ENCODE results near the gene SPAG6. TPM values are rescaled to one million over a fixed set of nuclear protein-coding genes. Genes with fewer than 3 reads are reported as not detected.
"Not testable (repeated sequence)": the region's sequence is repeated elsewhere in the genome, so short reads cannot be mapped to it uniquely, and the experiment has no call there.

SPAG6 gene
- total and polyA plus RNA-seq, 2 donors, result 0.24 to 1.0 TPM

DNA sequence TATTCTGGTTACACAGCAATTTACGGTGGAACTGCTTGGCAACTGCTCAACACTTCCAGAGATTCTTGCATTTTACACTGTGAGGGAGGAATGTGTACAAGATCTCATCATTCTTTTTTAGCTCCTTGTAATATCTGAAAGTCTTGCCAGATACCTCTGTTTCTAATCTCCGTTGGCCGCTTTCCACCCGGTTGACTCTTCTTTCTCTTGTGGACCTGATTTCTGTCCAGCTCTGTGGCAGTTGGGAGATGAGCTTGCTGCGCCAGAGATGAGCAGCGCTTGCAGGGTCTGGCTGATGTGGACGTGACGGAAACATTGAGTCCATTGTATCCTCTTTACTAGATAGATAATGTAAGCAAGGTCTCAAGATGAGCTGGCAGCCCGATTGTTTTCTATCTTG, 27.6 kb downstream of the SPAG6 start:
- WGBS, result 96% methylated on average over 9 of the region's 9 CpGs
- H3K9me3 ChIP-seq (ENCODE audit: control insufficient read depth in 2 of 2, insufficient read depth in 1 of 2, low read length in 1 of 2), result no peaks in the 10 kb centered on the region
- no peak for DNase-seq (ENCODE audit: low read depth in 6 of 9, low spot score in 9 of 9)

DNA sequence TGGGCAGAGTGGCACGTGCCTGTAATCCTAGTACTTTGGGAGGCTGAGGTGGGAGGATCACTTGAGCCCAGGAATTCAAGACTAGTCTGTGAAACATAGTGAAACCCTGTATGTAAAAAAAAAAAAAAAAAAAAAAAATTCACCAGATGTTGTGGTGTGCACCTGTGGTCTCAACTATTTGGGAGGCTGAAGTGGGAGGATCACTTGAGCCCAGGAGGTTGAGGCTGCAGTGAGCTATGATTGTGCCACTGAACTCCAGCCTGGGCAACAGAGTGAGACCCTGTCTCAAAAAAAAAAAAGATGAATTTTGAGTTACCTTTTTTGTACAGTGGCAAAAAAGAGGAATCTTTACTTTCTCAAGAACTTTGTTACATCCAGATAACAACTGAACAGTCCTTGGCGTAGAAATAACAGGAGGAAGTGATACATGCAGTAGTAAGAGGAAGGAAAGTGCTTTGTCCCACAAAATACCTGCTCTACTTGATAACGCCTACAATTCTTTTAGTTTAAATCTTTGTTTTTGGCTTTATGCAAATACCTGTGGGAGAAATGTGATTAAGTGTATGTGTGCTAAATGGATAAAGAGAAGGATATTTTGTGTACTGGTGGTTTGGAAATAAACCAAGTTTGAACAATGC, 29.3 kb downstream of the SPAG6 start:
- no peak for DNase-seq (ENCODE audit: low read depth in 6 of 9, low spot score in 9 of 9)
- H3K27ac ChIP-seq (ENCODE audit: low read depth in 1 of 2, low read length in 1 of 2), result no peak overlapping the region
- no peaks in the 10 kb centered on the region for H3K27me3 ChIP-seq (ENCODE audit: control insufficient read depth in 2 of 2, insufficient read depth in 1 of 2, low read length in 1 of 2)
- 71% methylated on average over 3 of the region's 3 CpGs for WGBS
- H3K9me3 ChIP-seq (ENCODE audit: control insufficient read depth in 2 of 2, insufficient read depth in 1 of 2, low read length in 1 of 2), result no peaks in the 10 kb centered on the region
- H3K36me3 ChIP-seq (ENCODE audit: control insufficient read depth in 2 of 2, insufficient read depth in 2 of 2, low read length in 1 of 2), result no peaks in the 10 kb centered on the region
- H3K4me1 ChIP-seq (ENCODE audit: control insufficient read depth in 2 of 2, insufficient read depth in 2 of 2, low read length in 2 of 2), result peaks cover 9% of the 10 kb centered on the region in 2 donors
- no peak overlapping the region for H3K4me3 ChIP-seq (ENCODE audit: low read length in 2 of 2)

More for the DNA sequence above, 27.6 kb downstream of the SPAG6 start:
- H3K27me3 ChIP-seq (ENCODE audit: control insufficient read depth in 2 of 2, insufficient read depth in 1 of 2, low read length in 1 of 2), result no peaks in the 10 kb centered on the region
- H3K4me1 ChIP-seq (ENCODE audit: control insufficient read depth in 2 of 2, insufficient read depth in 2 of 2, low read length in 2 of 2), result peaks cover 0 to 2% of the 10 kb centered on the region in 2 donors
- H3K36me3 ChIP-seq (ENCODE audit: control insufficient read depth in 2 of 2, insufficient read depth in 2 of 2, low read length in 1 of 2), result no peaks in the 10 kb centered on the region
- H3K27ac ChIP-seq (ENCODE audit: low read depth in 1 of 2, low read length in 1 of 2), result no peak overlapping the region
- H3K4me3 ChIP-seq (ENCODE audit: low read length in 2 of 2), result no peak overlapping the region

DNA sequence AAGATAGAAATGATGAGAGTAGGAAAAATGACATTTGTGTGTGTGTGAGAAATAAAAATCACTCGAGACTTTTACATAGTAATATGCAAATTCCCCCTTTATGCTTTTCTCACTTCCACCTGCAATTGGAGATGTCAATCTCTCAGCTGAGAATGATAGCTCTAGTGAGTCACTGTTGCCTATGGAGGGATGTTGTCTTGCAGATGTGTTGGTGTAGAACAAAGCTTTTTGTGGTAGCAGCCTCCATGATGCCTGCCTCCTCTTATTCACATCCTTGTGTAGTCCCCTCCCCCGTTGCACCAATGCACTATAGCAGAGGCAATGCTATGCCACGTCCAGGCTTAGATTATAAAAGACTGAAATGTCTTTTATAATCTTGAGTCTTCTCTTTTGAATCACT, 33.8 kb downstream of the SPAG6 start:
- H3K4me1 ChIP-seq (ENCODE audit: control insufficient read depth in 2 of 2, insufficient read depth in 2 of 2, low read length in 2 of 2), result peaks cover 7 to 9% of the 10 kb centered on the region in 2 donors
- no peak overlapping the region for H3K4me3 ChIP-seq (ENCODE audit: low read length in 2 of 2)
- no peaks in the 10 kb centered on the region for H3K36me3 ChIP-seq (ENCODE audit: control insufficient read depth in 2 of 2, insufficient read depth in 2 of 2, low read length in 1 of 2)
- peak; percentile 9 to 69 (median 36) for DNase-seq (ENCODE audit: low read depth in 6 of 9, low spot score in 9 of 9)
- 57% methylated on average over 3 of the region's 3 CpGs for WGBS
- no peak overlapping the region for H3K27ac ChIP-seq (ENCODE audit: low read depth in 1 of 2, low read length in 1 of 2)
- H3K9me3 ChIP-seq (ENCODE audit: control insufficient read depth in 2 of 2, insufficient read depth in 1 of 2, low read length in 1 of 2), result no peaks in the 10 kb centered on the region
- no peaks in the 10 kb centered on the region for H3K27me3 ChIP-seq (ENCODE audit: control insufficient read depth in 2 of 2, insufficient read depth in 1 of 2, low read length in 1 of 2)

DNA sequence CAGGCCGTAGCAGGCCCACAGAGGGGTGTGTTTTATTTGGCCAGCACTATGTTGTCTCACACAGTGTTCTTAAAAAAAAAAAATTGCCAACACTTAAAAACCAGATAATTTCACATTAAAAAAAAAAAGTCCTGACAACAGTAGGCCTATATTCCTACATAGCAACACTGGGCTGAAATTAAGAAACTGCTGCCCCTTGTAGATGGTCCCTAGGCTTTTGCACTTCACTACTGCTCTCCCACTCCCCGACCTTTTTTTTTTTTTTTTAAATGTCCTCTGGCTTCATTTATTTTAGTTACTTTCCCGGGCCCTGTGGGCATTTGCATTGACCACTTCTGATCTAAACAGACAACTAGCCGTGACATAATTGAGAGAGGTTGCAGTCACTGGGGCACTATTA, 36.0 kb downstream of the SPAG6 start:
- H3K27ac ChIP-seq (ENCODE audit: low read depth in 1 of 2, low read length in 1 of 2), result no peak overlapping the region
- 97% methylated on average over 4 of the region's 4 CpGs for WGBS
- no peaks in the 10 kb centered on the region for H3K27me3 ChIP-seq (ENCODE audit: control insufficient read depth in 2 of 2, insufficient read depth in 1 of 2, low read length in 1 of 2)
- peaks cover 7 to 9% of the 10 kb centered on the region in 2 donors for H3K4me1 ChIP-seq (ENCODE audit: control insufficient read depth in 2 of 2, insufficient read depth in 2 of 2, low read length in 2 of 2)
- H3K36me3 ChIP-seq (ENCODE audit: control insufficient read depth in 2 of 2, insufficient read depth in 2 of 2, low read length in 1 of 2), result no peaks in the 10 kb centered on the region
- H3K9me3 ChIP-seq (ENCODE audit: control insufficient read depth in 2 of 2, insufficient read depth in 1 of 2, low read length in 1 of 2), result no peaks in the 10 kb centered on the region
- DNase-seq (ENCODE audit: low read depth in 6 of 9, low spot score in 9 of 9), result no peak
- no peak overlapping the region for H3K4me3 ChIP-seq (ENCODE audit: low read length in 2 of 2)

DNA sequence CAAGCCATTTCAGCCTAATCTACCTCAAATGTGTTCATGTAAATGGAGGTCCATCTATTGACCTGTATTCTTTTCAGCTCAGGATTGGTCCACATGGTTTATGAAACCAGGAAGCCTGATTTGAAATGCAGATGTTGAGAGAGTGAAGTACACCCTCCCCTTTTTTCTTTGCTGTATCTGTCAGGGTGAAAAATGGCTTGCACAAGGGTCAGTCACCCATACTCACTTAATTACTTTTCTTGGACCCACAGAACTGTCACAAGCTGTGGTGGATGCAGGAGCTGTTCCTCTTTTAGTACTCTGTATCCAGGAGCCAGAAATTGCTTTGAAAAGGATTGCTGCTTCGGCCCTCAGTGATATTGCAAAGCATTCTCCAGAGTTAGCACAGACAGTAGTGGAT, 41.2 kb downstream of the SPAG6 start:
- no peaks in the 10 kb centered on the region for H3K9me3 ChIP-seq (ENCODE audit: control insufficient read depth in 2 of 2, insufficient read depth in 1 of 2, low read length in 1 of 2)
- 93% methylated on average over 1 of the region's 1 CpG for WGBS

DNA sequence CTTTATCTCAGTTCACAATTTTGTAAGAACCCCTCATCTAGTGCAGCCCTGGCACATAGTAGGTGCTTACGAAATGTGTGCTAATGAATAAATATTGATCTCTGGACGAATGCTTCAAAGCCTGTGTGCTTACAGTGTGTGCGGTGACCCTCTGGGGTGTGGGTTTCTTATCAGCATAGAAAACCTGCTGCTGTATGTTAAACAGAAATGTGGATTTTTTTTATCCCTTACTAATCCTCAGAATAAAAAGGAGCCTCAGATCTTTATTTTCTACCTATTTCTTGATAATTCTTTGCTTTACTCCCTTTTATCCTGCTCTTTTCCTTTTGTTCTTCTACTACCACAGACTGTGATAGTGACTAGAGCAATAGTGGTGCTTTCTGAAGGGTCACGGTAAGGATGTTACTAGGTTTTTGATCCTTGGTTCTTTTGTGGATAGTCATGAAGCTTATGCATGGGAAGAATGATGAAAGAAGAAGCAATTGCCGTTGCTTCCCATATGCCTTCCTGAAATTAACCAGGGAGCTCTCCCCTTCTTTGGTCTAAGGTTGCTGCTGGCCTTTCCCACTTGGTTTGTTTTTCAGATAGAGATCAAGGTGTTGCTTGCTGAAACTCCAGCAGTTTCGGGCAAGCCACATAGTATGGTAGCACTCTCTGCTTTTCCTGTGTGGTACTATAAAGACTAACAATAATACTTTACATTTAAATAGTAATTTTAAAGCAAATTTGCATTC, 44.7 kb downstream of the SPAG6 start:
- Histone ChIP-seq H3K27ac (ENCODE audit: low read depth in 1 of 2, low read length in 1 of 2) (no peak overlapping the region), H3K36me3 (ENCODE audit: control insufficient read depth in 2 of 2, insufficient read depth in 2 of 2, low read length in 1 of 2) (no peaks in the 10 kb centered on the region), H3K27me3 (ENCODE audit: control insufficient read depth in 2 of 2, insufficient read depth in 1 of 2, low read length in 1 of 2) (no peaks in the 10 kb centered on the region), H3K4me3 (ENCODE audit: low read length in 2 of 2) (no peak overlapping the region), H3K4me1 (ENCODE audit: control insufficient read depth in 2 of 2, insufficient read depth in 2 of 2, low read length in 2 of 2) (no peaks in the 10 kb centered on the region), H3K9me3 (ENCODE audit: control insufficient read depth in 2 of 2, insufficient read depth in 1 of 2, low read length in 1 of 2) (no peaks in the 10 kb centered on the region)
- WGBS, result 95% methylated on average over 6 of the region's 6 CpGs
- DNase-seq (ENCODE audit: low read depth in 6 of 9, low spot score in 9 of 9), result no peak

More for the DNA sequence above, 41.2 kb downstream of the SPAG6 start:
- Histone ChIP-seq H3K27ac (ENCODE audit: low read depth in 1 of 2, low read length in 1 of 2) (no peak overlapping the region), H3K27me3 (ENCODE audit: control insufficient read depth in 2 of 2, insufficient read depth in 1 of 2, low read length in 1 of 2) (no peaks in the 10 kb centered on the region), H3K36me3 (ENCODE audit: control insufficient read depth in 2 of 2, insufficient read depth in 2 of 2, low read length in 1 of 2) (no peaks in the 10 kb centered on the region), H3K4me3 (ENCODE audit: low read length in 2 of 2) (no peak overlapping the region), H3K4me1 (ENCODE audit: control insufficient read depth in 2 of 2, insufficient read depth in 2 of 2, low read length in 2 of 2) (no peaks in the 10 kb centered on the region)
- no peak for DNase-seq (ENCODE audit: low read depth in 6 of 9, low spot score in 9 of 9)

DNA sequence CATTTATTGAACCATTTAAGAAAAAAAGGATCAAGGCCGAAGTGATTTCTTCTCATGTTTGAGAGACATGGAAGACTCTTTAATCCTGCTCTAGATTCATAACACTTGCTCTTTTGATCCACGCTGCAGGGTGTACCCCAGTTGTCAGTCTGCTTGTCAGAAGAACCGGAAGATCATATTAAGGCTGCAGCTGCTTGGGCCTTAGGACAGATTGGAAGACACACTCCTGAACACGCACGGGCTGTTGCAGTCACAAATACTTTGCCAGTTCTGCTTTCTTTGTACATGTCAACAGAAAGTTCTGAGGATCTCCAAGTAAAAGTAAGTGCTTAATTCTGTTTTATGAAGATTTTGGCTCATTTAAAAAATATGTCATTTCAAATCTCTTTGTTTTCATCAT, 46.3 kb downstream of the SPAG6 start:
- DNase-seq (ENCODE audit: low read depth in 6 of 9, low spot score in 9 of 9), result peak in 1 of 9 donors; percentile 12
- Histone ChIP-seq H3K36me3 (ENCODE audit: control insufficient read depth in 2 of 2, insufficient read depth in 2 of 2, low read length in 1 of 2) (no peaks in the 10 kb centered on the region), H3K4me3 (ENCODE audit: low read length in 2 of 2) (no peak overlapping the region), H3K9me3 (ENCODE audit: control insufficient read depth in 2 of 2, insufficient read depth in 1 of 2, low read length in 1 of 2) (no peaks in the 10 kb centered on the region), H3K27me3 (ENCODE audit: control insufficient read depth in 2 of 2, insufficient read depth in 1 of 2, low read length in 1 of 2) (no peaks in the 10 kb centered on the region), H3K4me1 (ENCODE audit: control insufficient read depth in 2 of 2, insufficient read depth in 2 of 2, low read length in 2 of 2) (no peaks in the 10 kb centered on the region), H3K27ac (ENCODE audit: low read depth in 1 of 2, low read length in 1 of 2) (no peak overlapping the region)
- WGBS, result 97% methylated on average over 5 of the region's 5 CpGs

DNA sequence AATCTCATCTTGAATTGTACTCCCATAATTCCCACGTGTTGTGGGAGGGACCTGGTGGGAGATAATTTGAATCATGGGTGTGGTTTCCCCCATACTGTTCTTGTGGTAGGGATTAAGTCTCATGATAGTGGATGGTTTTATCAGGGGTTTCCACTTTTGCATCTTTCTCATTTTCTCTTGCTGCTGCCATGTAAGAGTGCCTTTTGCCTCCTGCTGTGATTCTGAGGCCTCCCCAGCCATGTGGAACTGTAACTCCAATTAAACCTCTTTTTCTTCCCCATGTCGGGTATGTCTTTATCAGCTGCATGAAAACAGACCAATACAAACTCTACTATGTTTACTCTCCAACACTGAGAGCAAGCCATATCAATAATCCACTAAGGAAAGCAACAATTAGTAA, 50.9 kb downstream of the SPAG6 start:
- not testable (repeated sequence) for H3K4me3 ChIP-seq (ENCODE audit: low read length in 2 of 2)

DNA sequence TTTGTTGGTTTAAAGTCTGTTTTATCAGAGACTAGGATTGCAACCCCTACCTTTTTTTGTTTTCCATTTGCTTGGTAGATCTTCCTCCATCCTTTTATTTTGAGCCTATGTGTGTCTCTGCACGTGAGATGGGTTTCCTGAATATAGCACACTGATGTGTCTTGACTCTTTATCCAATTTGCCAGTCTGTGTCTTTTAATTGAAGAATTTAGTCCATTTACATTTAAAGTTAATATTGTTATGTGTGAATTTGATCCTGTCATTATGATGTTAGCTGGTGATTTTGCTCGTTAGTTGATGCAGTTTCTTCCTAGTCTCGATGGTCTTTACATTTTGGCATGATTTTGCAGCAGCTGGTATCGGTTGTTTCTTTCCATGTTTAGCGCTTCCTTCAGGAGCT, 61.6 kb downstream of the SPAG6 start:
- not testable (repeated sequence) for H3K27ac ChIP-seq (ENCODE audit: low read depth in 1 of 2, low read length in 1 of 2); H3K4me3 ChIP-seq (ENCODE audit: low read length in 2 of 2); H3K9me3 ChIP-seq (ENCODE audit: control insufficient read depth in 2 of 2, insufficient read depth in 1 of 2, low read length in 1 of 2); H3K27me3 ChIP-seq (ENCODE audit: control insufficient read depth in 2 of 2, insufficient read depth in 1 of 2, low read length in 1 of 2); H3K4me1 ChIP-seq (ENCODE audit: control insufficient read depth in 2 of 2, insufficient read depth in 2 of 2, low read length in 2 of 2); H3K36me3 ChIP-seq (ENCODE audit: control insufficient read depth in 2 of 2, insufficient read depth in 2 of 2, low read length in 1 of 2); DNase-seq (ENCODE audit: low read depth in 6 of 9, low spot score in 9 of 9)
- WGBS, result 100% methylated on average over 1 of the region's 5 CpGs

More for the DNA sequence above, 50.9 kb downstream of the SPAG6 start:
- H3K27me3 ChIP-seq (ENCODE audit: control insufficient read depth in 2 of 2, insufficient read depth in 1 of 2, low read length in 1 of 2); H3K9me3 ChIP-seq (ENCODE audit: control insufficient read depth in 2 of 2, insufficient read depth in 1 of 2, low read length in 1 of 2); H3K27ac ChIP-seq (ENCODE audit: low read depth in 1 of 2, low read length in 1 of 2); H3K36me3 ChIP-seq (ENCODE audit: control insufficient read depth in 2 of 2, insufficient read depth in 2 of 2, low read length in 1 of 2); DNase-seq (ENCODE audit: low read depth in 6 of 9, low spot score in 9 of 9); H3K4me1 ChIP-seq (ENCODE audit: control insufficient read depth in 2 of 2, insufficient read depth in 2 of 2, low read length in 2 of 2): not testable (repeated sequence)
- 96% methylated on average over 2 of the region's 2 CpGs for WGBS

Data from thymus (tissue), 11 donors.